Hematopoietic multipotent progenitor cell treated with erythropoietin and hydrocortisone succinate and interleukin-3 and kit ligand, for 15 days (in vitro differentiated cells): ENCODE results near the gene CD302.
"Not testable (repeated sequence)": the region's sequence is repeated elsewhere in the genome, so short reads cannot be mapped to it uniquely, and the experiment has no call there.

Experiments
- DNase-seq: peaks from one replicate; pipeline ENCODE4 v3.0.0-alpha.2; 2015; ENCODE audit warnings: low spot score

The CD302 gene

GRCh38 chr2:159797543-159798375 is at the start of gene CD302:
CD302 (minus strand) TSS chr2:159798208; CDS start chr2:159798198, 10 bp downstream.
- peak; percentile 15 for DNase-seq

- DNase-seq: no peak
Observed at GRCh38 chr2:159846564-159846963, 48.6 kb upstream of the CD302 start.

GRCh38 chr2:159840616-159841015 is 42.6 kb upstream of the CD302 start:
- no peak for DNase-seq

GRCh38 chr2:159832858-159833257 is 34.9 kb upstream of the CD302 start:
- DNase-seq: no peak

GRCh38 chr2:159832026-159832425 is 34.0 kb upstream of the CD302 start:
- DNase-seq: no peak

GRCh38 chr2:159829376-159829775 is 31.4 kb upstream of the CD302 start:
- DNase-seq: no peak

- DNase-seq: no peak
Observed at GRCh38 chr2:159828738-159829137, 30.7 kb upstream of the CD302 start.

- not testable (repeated sequence) for DNase-seq
Observed at GRCh38 chr2:159822478-159822833, 24.4 kb upstream of the CD302 start.

- not testable (repeated sequence) for DNase-seq
Observed at GRCh38 chr2:159821775-159822477, 23.9 kb upstream of the CD302 start.

GRCh38 chr2:159818940-159819339 is 20.9 kb upstream of the CD302 start:
- DNase-seq: no peak

- DNase-seq: no peak
Observed at GRCh38 chr2:159817283-159817682, 19.3 kb upstream of the CD302 start.

GRCh38 chr2:159811232-159811631 is 13.2 kb upstream of the CD302 start:
- no peak for DNase-seq

GRCh38 chr2:159808032-159808425 is 10.0 kb upstream of the CD302 start:
- no peak for DNase-seq

GRCh38 chr2:159807183-159808031 is 9.4 kb upstream of the CD302 start:
- DNase-seq: peak; percentile 49

- DNase-seq: no peak
Observed at GRCh38 chr2:159804941-159805340, 6.9 kb upstream of the CD302 start.

GRCh38 chr2:159803235-159803962 is 5.4 kb upstream of the CD302 start:
- no peak for DNase-seq

- DNase-seq: no peak
Observed at GRCh38 chr2:159802673-159803072, 4.7 kb upstream of the CD302 start.

GRCh38 chr2:159799833-159800232 is 1.8 kb upstream of the CD302 start:
- no peak for DNase-seq

- DNase-seq: no peak
Observed at GRCh38 chr2:159798376-159798725, 343 bp upstream of the CD302 start.

- DNase-seq: no peak
Observed at GRCh38 chr2:159797225-159797542, 824 bp downstream of the CD302 start.

- no peak for DNase-seq
Observed at GRCh38 chr2:159795841-159796690, 1.9 kb downstream of the CD302 start.
